ENCODE results near the gene HIVEP3.

HIVEP3 gene

GRCh38 chr1:41538741-41539417, 379.8 kb downstream of the HIVEP3 start:
- peaks cover 11% of the 10 kb centered on the region for H3K4me1 ChIP-seq (ENCODE audit: control insufficient read depth, insufficient read depth, low read length, poor library complexity, severe bottlenecking)
- no peaks in the 10 kb centered on the region for H3K36me3 ChIP-seq (ENCODE audit: control insufficient read depth, insufficient read depth, low read length)
- WGBS, 2 experiments (ENCODE audit: insufficient coverage in 2 of 2) = 91 to 99% methylated on average over 5 to 6 of the region's 9 CpGs
- no peak overlapping the region for H3K4me3 ChIP-seq (ENCODE audit: extremely low read depth, insufficient read depth, low read length, poor library complexity, severe bottlenecking)
- H3K9me3 ChIP-seq (ENCODE audit: control insufficient read depth, low read length) = no peaks in the 10 kb centered on the region
- H3K27ac ChIP-seq (ENCODE audit: low read depth, low read length, severe bottlenecking) = no peak overlapping the region

DNA sequence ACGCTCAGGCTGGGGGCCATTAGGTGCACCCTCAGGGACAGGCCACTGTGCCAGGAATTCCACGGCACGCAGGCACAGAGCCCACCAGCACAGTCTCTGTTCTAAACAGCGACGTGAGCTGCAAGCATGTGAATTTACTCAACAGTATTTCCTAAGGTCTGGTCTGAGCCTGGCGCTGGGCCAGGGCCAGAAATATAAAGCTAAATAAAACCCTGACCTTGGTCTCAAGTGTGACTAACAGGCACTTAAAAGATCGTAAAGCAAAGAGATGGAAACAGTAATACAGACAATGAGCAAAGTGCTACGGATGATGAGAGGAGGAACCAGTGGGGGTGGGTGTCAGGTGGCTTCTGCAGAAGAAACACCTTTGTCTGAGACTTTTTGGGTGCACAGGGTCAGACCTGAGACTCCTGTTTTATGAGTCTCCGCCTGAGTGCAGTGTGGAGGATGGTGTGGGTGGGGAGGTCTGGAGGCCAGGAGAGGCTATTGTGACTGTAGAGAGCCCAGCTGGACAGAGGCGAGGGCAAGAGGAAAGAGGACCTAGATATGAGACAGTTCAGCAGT, 380.9 kb downstream of the HIVEP3 start:
- Histone ChIP-seq H3K4me3 (ENCODE audit: extremely low read depth, insufficient read depth, low read length, poor library complexity, severe bottlenecking) (no peak overlapping the region), H3K27ac (ENCODE audit: low read depth, low read length, severe bottlenecking) (no peak overlapping the region), H3K36me3 (ENCODE audit: control insufficient read depth, insufficient read depth, low read length) (no peaks in the 10 kb centered on the region), H3K4me1 (ENCODE audit: control insufficient read depth, insufficient read depth, low read length, poor library complexity, severe bottlenecking) (peaks cover 8% of the 10 kb centered on the region), H3K9me3 (ENCODE audit: control insufficient read depth, low read length) (no peaks in the 10 kb centered on the region)
- 94 to 95% methylated on average over 9 to 10 of the region's 10 CpGs for WGBS, 2 experiments (ENCODE audit: insufficient coverage in 2 of 2)

DNA sequence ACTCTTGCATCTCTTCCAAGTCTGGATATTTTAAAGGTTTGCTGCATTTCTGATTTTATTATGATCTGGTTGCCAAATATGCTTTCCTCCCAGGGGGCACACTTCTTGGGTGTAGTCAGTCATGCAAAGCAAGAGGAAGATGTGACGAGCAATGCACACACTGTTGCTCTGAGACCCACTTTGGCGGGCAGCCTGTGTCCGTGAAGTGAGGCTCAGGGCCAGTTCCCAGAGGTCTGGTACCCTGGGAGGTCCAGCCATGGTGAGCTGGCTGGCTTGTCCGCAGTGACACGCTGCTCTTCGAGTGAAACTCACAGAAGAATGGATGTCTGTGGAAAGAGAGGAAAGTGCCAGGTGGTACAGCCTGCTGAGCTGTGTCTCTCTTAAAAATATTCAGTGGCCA, 381.5 kb downstream of the HIVEP3 start:
- 84 to 94% methylated on average over 5 to 6 of the region's 6 CpGs for WGBS, 2 experiments (ENCODE audit: insufficient coverage in 2 of 2)
- H3K4me1 ChIP-seq (ENCODE audit: control insufficient read depth, insufficient read depth, low read length, poor library complexity, severe bottlenecking) = peaks cover 2% of the 10 kb centered on the region
- H3K4me3 ChIP-seq (ENCODE audit: extremely low read depth, insufficient read depth, low read length, poor library complexity, severe bottlenecking) = no peak overlapping the region
- H3K27ac ChIP-seq (ENCODE audit: low read depth, low read length, severe bottlenecking) = no peak overlapping the region
- no peaks in the 10 kb centered on the region for H3K36me3 ChIP-seq (ENCODE audit: control insufficient read depth, insufficient read depth, low read length)
- no peaks in the 10 kb centered on the region for H3K9me3 ChIP-seq (ENCODE audit: control insufficient read depth, low read length)

DNA sequence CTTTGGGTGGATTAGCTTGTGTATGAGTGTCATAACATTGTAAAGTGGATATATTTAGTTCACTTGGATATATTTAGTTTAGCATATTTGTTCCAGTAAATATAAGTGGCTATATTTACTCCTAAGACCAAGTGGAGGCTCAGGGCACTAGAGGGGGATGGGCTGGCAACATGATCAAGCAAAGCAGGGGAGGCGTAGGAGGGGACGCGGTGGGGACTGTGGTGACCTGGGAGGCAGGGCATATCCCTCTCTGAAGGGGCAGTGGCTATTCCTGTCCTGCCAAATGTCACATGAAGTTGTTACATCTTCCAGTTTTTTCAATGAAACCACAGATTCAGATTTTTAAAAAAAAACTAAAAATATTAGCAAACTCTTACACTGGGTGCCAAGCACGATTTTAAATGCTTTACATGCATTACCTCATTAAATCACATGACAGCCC, 382.3 kb downstream of the HIVEP3 start:
- WGBS, 2 experiments (ENCODE audit: insufficient coverage in 2 of 2) = 88 to 100% methylated on average over 2 to 4 of the region's 4 CpGs
- no peaks in the 10 kb centered on the region for H3K36me3 ChIP-seq (ENCODE audit: control insufficient read depth, insufficient read depth, low read length)
- H3K4me1 ChIP-seq (ENCODE audit: control insufficient read depth, insufficient read depth, low read length, poor library complexity, severe bottlenecking) = no peaks in the 10 kb centered on the region
- H3K4me3 ChIP-seq (ENCODE audit: extremely low read depth, insufficient read depth, low read length, poor library complexity, severe bottlenecking) = no peak overlapping the region
- no peak overlapping the region for H3K27ac ChIP-seq (ENCODE audit: low read depth, low read length, severe bottlenecking)
- no peaks in the 10 kb centered on the region for H3K9me3 ChIP-seq (ENCODE audit: control insufficient read depth, low read length)

DNA sequence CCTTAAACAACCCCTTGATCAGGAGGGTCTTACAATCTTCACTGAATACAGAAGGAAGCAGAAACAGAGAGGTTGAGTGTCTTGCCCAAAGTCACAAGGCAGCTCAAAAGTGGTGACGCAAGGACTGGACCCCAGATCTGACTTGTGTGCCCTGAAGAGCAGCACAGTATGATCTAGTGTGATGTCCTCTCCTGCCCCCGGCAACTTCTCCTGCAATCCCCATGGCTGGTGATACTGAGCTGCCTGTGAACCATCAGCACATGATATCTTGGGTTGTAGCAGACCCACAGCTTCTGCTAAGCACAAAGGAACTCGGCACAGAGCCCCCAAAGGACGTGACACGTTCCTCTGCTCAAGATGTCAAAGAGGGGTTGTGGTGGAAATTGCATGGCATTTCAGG, 383.0 kb downstream of the HIVEP3 start:
- Histone ChIP-seq H3K4me1 (ENCODE audit: control insufficient read depth, insufficient read depth, low read length, poor library complexity, severe bottlenecking) (no peaks in the 10 kb centered on the region), H3K27ac (ENCODE audit: low read depth, low read length, severe bottlenecking) (no peak overlapping the region), H3K36me3 (ENCODE audit: control insufficient read depth, insufficient read depth, low read length) (no peaks in the 10 kb centered on the region), H3K9me3 (ENCODE audit: control insufficient read depth, low read length) (no peaks in the 10 kb centered on the region), H3K4me3 (ENCODE audit: extremely low read depth, insufficient read depth, low read length, poor library complexity, severe bottlenecking) (no peak overlapping the region)
- 93 to 96% methylated on average over 5 of the region's 5 CpGs for WGBS, 2 experiments (ENCODE audit: insufficient coverage in 2 of 2)

GRCh38 chr1:41535276-41535675, 383.4 kb downstream of the HIVEP3 start:
- no peak overlapping the region for H3K27ac ChIP-seq (ENCODE audit: low read depth, low read length, severe bottlenecking)
- H3K4me1 ChIP-seq (ENCODE audit: control insufficient read depth, insufficient read depth, low read length, poor library complexity, severe bottlenecking) = no peaks in the 10 kb centered on the region
- 93 to 100% methylated on average over 3 of the region's 6 CpGs for WGBS, 2 experiments (ENCODE audit: insufficient coverage in 2 of 2)

DNA sequence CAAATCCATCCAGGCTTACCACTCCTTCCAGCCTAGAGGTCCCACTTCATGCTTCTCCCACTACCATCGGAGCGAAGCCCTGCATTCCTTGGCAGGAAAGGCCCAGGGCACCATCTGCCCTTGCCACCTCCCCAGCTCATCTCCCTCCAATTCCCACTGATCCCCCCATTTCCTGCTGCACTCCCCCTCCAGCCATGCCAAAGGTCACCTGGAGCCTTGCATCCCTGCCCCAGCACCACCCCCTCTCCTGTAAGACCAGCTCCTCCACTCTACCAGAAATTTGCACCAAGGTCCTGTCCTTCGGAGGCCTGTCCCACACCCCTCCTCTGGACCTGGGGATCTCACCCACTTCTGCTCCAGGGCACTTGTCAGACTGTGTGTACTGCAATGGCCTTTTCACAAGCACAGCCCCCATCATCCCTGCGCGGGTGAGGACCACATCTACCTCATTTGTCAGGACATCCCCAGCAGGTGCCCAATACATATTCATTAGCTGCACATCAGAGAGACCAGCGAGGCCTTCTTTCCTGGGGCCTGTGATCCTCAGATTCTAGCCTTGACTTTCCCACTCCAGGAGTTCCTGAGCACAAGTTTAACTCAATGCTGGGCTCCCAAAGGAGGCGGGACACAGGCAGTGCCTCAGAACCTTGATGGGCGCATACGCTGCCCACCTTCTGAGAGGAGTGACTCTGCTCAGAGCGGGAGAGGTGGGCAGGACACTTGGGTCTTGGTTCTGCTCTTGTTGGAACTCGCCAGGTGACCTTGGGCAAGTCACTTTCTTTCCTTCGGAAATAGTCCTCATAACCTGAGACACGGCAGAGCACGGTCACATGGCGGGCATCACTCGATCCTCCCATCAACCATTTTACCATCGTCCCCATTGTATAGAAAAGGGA, 384.3 kb downstream of the HIVEP3 start:
- WGBS, 2 experiments (ENCODE audit: insufficient coverage in 2 of 2) = 86 to 91% methylated on average over 16 of the region's 17 CpGs
- no peaks in the 10 kb centered on the region for H3K9me3 ChIP-seq (ENCODE audit: control insufficient read depth, low read length)
- H3K27ac ChIP-seq (ENCODE audit: low read depth, low read length, severe bottlenecking) = no peak overlapping the region
- H3K36me3 ChIP-seq (ENCODE audit: control insufficient read depth, insufficient read depth, low read length) = no peaks in the 10 kb centered on the region
- no peak overlapping the region for H3K4me3 ChIP-seq (ENCODE audit: extremely low read depth, insufficient read depth, low read length, poor library complexity, severe bottlenecking)
- H3K4me1 ChIP-seq (ENCODE audit: control insufficient read depth, insufficient read depth, low read length, poor library complexity, severe bottlenecking) = no peaks in the 10 kb centered on the region

More at GRCh38 chr1:41535276-41535675, 383.4 kb downstream of the HIVEP3 start:
- no peaks in the 10 kb centered on the region for H3K9me3 ChIP-seq (ENCODE audit: control insufficient read depth, low read length)
- no peak overlapping the region for H3K4me3 ChIP-seq (ENCODE audit: extremely low read depth, insufficient read depth, low read length, poor library complexity, severe bottlenecking)
- no peaks in the 10 kb centered on the region for H3K36me3 ChIP-seq (ENCODE audit: control insufficient read depth, insufficient read depth, low read length)

DNA sequence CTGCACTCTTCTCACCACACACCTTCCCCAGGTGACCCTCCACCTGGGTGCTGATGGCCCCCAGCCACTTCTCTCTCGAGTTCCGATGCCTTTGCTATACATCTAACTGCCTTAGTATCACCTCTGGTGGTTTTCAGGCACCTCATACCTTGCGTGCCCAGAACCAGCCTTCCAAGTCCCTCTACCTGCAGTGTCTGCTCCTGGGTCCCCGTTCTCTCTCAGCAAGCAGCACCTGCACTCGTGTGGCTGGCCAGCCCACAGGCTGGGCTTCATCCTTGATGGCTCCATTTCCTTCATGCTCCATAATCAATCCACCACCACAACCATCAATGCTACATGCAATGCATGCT, 385.0 kb downstream of the HIVEP3 start:
- no peak overlapping the region for H3K27ac ChIP-seq (ENCODE audit: low read depth, low read length, severe bottlenecking)
- H3K4me1 ChIP-seq (ENCODE audit: control insufficient read depth, insufficient read depth, low read length, poor library complexity, severe bottlenecking) = no peaks in the 10 kb centered on the region
- H3K4me3 ChIP-seq (ENCODE audit: extremely low read depth, insufficient read depth, low read length, poor library complexity, severe bottlenecking) = no peak overlapping the region
- 92 to 95% methylated on average over 5 of the region's 5 CpGs for WGBS, 2 experiments (ENCODE audit: insufficient coverage in 2 of 2)
- no peaks in the 10 kb centered on the region for H3K36me3 ChIP-seq (ENCODE audit: control insufficient read depth, insufficient read depth, low read length)
- no peaks in the 10 kb centered on the region for H3K9me3 ChIP-seq (ENCODE audit: control insufficient read depth, low read length)

DNA sequence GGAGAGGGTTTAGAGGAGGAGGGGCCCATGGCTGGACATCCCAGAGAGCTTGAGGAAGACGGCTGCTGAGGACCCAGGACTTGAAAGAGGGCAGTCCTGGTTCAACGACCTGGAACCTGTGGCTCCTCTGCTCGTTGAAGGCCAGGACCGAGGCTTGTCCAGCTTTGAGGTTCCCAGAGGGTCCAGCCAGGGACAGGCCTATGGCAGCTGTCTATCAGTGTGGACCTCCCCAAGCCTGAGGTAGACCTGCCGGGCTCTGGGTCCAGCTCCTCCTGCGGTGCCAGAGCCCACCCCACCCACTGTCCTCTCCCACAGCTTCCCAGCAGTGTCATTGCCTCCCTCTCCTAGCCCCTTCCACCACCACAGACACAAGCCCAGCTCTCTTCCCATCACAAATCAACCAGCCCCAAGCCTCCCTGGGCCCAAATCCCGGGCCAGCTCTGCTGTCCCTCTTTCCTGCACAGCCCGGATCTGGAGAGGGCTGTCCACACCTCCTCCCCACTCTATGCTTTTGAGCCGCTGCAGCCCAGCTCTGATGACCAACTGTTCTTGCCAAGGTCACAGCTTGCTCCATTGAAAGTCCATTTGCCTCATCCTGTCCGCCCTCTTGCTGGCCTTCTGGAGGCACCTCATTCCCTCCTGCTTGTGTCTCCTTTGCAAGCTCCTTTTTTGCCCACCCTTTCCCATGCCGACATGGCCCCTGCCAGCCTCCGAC, 385.5 kb downstream of the HIVEP3 start:
- WGBS, 2 experiments (ENCODE audit: insufficient coverage in 2 of 2) = 84 to 90% methylated on average over 11 to 12 of the region's 12 CpGs

DNA sequence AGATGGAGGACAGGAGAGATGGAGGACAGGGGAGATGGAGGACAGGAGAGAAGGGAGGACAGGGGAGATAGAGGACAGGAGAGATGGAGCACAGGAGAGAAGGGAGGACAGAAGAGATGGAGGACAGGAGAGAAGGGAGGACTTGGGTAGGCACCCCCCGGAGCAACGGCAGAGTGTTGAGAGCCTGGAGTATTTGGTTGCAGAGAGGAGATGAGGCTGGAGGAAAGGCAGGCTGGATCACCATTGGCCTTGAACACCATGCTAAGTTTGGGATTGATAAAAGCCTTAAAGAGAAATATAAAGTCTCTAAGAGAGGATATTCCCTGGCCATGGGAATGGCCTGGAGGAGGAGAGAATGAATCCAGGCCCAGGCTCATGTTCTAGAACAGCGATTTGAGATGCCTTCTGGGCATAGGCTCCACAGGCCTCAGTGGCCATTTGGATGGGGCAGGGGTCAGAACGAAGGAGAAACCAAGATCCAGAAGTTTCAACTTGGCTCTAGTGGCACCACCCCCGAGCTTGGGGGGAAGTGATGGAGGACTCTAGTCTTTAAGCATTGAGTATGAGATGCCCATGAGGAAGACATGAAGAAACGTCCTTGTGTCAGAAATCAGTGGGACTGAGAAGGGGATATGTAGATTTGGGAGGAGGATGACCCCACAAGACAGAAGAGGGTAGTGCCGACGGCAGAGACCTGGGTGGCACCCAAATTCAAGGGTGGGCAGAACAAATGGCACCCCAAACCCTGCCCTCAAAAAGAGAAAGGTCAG, 386.3 kb downstream of the HIVEP3 start:
- Histone ChIP-seq H3K4me3 (ENCODE audit: extremely low read depth, insufficient read depth, low read length, poor library complexity, severe bottlenecking) (no peak overlapping the region), H3K4me1 (ENCODE audit: control insufficient read depth, insufficient read depth, low read length, poor library complexity, severe bottlenecking) (no peaks in the 10 kb centered on the region), H3K9me3 (ENCODE audit: control insufficient read depth, low read length) (no peaks in the 10 kb centered on the region), H3K27ac (ENCODE audit: low read depth, low read length, severe bottlenecking) (no peak overlapping the region), H3K36me3 (ENCODE audit: control insufficient read depth, insufficient read depth, low read length) (no peaks in the 10 kb centered on the region)
- 86 to 88% methylated on average over 8 of the region's 8 CpGs for WGBS, 2 experiments (ENCODE audit: insufficient coverage in 2 of 2)

More for the DNA sequence above, 385.5 kb downstream of the HIVEP3 start:
- H3K4me3 ChIP-seq (ENCODE audit: extremely low read depth, insufficient read depth, low read length, poor library complexity, severe bottlenecking) = no peak overlapping the region
- H3K4me1 ChIP-seq (ENCODE audit: control insufficient read depth, insufficient read depth, low read length, poor library complexity, severe bottlenecking) = no peaks in the 10 kb centered on the region
- no peak overlapping the region for H3K27ac ChIP-seq (ENCODE audit: low read depth, low read length, severe bottlenecking)
- no peaks in the 10 kb centered on the region for H3K9me3 ChIP-seq (ENCODE audit: control insufficient read depth, low read length)
- no peaks in the 10 kb centered on the region for H3K36me3 ChIP-seq (ENCODE audit: control insufficient read depth, insufficient read depth, low read length)
